D721Med (cell line): Measurements from ENCODE around the gene RNF39.

Source experiments
- DNase-seq: peaks from one replicate; pipeline ENCODE4 v3.0.0; 2011; ENCODE audit warnings: low spot score; ENCODE audit not compliant: insufficient read length
- FAIRE-seq: peaks from 2 replicates; lab custom pipeline; 2011; peaks lifted over from hg19 to GRCh38; lab: Jason Lieb, UNC
- TF ChIP-seq, protein P1 (sequence below): IDR thresholded peaks from 2 replicates; pipeline ENCODE4 v1.5.1; 2012; ENCODE audit warnings: mild to moderate bottlenecking, control low read depth; ENCODE audit not compliant: insufficient read depth; ENCODE audit errors: missing control alignments

Gene RNF39

DNA sequence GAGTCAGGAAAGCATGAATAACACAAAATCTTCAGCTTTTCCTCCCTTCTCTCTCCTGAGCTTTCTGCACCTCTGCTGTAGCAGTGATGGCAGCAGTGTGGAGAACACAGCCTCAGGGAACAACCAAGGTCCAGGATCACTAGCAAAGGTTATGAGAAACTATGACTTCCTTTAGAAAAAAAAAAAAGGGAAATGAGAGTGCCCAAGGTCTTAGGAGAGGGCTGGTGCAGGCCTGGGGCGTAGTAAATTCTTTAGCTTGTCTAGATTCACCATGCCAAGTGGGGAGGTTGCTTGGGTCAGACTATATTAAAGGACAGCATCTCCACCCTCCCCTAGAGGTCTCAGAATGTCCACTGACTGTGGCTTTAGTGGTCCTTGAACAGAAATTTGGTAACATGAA is 54.9 kb downstream of the RNF39 start:
- no peak for FAIRE-seq
- TF ChIP-seq, protein P1, sequence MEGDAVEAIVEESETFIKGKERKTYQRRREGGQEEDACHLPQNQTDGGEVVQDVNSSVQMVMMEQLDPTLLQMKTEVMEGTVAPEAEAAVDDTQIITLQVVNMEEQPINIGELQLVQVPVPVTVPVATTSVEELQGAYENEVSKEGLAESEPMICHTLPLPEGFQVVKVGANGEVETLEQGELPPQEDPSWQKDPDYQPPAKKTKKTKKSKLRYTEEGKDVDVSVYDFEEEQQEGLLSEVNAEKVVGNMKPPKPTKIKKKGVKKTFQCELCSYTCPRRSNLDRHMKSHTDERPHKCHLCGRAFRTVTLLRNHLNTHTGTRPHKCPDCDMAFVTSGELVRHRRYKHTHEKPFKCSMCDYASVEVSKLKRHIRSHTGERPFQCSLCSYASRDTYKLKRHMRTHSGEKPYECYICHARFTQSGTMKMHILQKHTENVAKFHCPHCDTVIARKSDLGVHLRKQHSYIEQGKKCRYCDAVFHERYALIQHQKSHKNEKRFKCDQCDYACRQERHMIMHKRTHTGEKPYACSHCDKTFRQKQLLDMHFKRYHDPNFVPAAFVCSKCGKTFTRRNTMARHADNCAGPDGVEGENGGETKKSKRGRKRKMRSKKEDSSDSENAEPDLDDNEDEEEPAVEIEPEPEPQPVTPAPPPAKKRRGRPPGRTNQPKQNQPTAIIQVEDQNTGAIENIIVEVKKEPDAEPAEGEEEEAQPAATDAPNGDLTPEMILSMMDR, result no peak
- no peak for DNase-seq
